22Rv1 (cell line): ENCODE measurements around the gene NTN1.

ENCODE experiments used
- H3K27ac ChIP-seq: fragments of 450-650 bp; 2 replicates; pipeline ENCODE4 v1.5.1; 2017
- CTCF ChIP-seq: fragments of 450-650 bp; IDR thresholded peaks from 2 replicates; pipeline ENCODE4 v1.5.1; 2017; ENCODE audit warnings: mild to moderate bottlenecking
- ZFX ChIP-seq: fragments of 450-650 bp; IDR thresholded peaks from 2 replicates; pipeline ENCODE4 v1.6.1; 2017; ENCODE audit warnings: antibody characterized with exemption, borderline replicate concordance

NTN1 gene

DNA sequence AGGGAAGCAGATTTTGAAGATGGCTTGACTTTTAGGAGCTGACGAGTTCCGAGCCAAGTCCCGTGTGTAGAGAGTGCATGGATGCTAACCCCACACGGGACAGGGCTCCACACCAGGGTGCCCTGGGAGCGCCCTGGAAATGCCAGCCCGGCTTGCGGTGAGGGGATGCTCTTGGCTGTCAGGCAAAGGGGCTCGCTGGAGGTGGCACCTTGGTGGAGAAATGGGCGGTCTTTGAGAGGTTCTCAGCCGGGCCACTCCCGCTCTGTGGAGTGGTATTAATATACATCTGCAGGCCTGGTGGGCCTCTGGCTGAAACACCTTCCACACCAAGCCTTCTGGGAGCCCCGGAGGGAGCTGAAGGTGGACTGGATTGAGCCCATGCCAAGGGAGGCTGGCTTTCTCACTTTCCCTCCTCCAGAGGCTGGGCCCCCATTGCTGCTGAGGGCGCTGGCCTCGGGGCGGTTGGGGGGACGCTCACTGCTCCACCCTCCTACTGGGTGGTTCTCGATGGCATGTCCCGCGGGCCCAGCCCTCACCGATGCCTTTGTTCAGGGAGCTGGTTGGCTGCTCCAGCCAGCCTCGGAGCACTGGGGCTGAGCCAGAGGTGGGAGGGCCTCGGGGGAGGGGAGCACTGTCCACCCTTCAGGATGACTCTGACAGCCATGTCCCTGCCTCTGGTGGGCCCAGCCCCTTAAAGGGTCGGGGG is 210.3 kb downstream of the NTN1 start:
- TF ChIP-seq CTCF, result no peak
- no peak for TF ChIP-seq ZFX
- no peak overlapping the region for H3K27ac ChIP-seq

GRCh38 chr17:9232155-9232475 is 210.8 kb downstream of the NTN1 start:
- TF ChIP-seq ZFX (no peak), CTCF (no peak)
- H3K27ac ChIP-seq, result no peak overlapping the region

DNA sequence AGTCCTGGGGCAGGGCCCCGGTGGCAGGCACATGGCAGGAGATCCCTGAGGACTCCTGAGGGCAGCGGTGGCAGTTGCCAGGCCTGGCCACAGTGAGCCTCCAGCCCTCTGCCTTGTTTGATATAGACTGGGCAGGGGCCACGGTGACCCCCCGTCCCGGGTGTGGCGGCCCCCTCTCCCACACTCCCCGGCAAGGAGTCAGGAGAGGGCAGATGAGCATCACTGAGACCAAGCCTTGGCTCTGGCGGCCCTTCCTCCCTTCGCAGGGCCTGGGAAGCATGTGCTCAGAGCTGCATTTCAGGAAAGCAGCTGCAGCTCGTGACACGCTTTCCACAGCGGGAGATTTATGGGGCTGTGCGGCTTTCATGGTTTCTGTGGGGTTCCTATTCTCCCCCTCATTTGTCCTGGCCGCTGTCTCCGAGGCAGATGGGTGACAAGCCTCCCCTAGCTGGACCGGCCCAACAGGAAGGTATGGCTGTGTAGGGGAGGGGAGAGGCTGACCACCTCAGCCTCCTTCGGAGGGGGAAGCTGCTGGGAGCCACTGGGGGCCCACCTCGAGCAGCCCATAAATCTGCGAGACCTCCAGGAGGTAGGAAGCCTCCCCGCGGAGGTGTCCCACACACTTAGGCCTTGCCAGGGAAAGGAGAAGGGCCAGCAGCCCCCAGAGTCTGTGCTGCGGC is 211.4 kb downstream of the NTN1 start:
- no peak overlapping the region for H3K27ac ChIP-seq
- TF ChIP-seq CTCF, result no peak
- TF ChIP-seq ZFX, result no peak

- TF ChIP-seq CTCF (no peak), ZFX (no peak)
Observed at GRCh38 chr17:9233271-9233599, 211.9 kb downstream of the NTN1 start.

DNA sequence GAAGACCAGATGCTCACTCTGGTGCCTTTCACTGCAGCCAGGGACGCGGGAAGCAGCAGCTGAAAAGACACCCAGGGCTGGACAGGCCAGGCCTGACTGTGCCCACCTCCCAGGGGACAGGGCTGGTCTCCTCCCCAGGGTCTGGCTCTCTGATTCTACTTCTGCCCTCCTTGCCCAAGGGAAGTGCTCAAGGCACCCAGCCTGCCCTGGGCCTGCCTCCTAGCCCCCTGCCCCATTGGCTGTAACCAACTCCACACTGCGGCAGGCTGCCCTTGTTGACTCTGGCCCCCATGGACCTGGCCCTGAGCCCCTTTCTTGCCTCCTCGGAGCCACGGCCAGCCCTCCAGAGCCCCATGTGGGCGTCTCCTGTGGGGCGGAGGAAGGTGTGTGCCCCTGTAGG is 212.5 kb downstream of the NTN1 start:
- TF ChIP-seq CTCF (no peak), ZFX (no peak)
- no peak overlapping the region for H3K27ac ChIP-seq

More at GRCh38 chr17:9233271-9233599, 211.9 kb downstream of the NTN1 start:
- no peak overlapping the region for H3K27ac ChIP-seq

DNA sequence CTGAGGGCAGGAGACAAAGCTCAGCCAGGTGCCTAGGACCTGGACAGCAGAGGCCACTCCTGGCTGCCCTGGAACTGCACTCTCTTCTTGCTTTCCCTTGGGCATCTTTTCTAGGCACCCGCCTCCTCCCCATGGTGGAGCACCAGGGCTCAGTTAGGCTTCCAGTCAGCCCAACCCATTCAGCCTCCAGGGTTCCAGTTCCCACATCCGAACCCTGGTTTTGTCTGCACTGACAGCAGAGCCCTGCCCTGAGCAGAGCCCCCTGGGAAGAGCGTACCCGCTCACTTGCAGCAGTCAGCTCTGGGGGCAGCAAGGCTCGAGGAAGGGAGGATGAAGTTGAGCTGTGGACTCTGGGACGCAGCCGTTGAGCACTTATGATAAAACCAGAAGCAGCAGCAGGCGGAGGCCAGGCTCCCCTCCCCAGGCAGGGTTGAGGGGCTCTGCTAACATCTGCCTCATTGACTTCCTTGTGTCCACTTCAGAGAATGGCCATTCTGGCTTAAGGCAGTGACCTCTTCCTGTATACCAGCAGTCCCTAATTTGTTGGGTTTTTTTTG is 213.2 kb downstream of the NTN1 start:
- TF ChIP-seq ZFX, result no peak
- TF ChIP-seq CTCF, result no peak

GRCh38 chr17:9235346-9235745 is 214.0 kb downstream of the NTN1 start:
- TF ChIP-seq CTCF (no peak), ZFX (no peak)
- no peak overlapping the region for H3K27ac ChIP-seq

More for the DNA sequence above, 213.2 kb downstream of the NTN1 start:
- no peak overlapping the region for H3K27ac ChIP-seq
